NCI-H69 (cell line): ENCODE data around the gene SLC25A13.
A peak's percentile ranks its signal among the peaks of the same experiment; 100 is the strongest.

Experiments used
- DNase-seq: peaks from one replicate; lab custom pipeline; 2025; lab: John Stamatoyannopoulos, UW

SLC25A13 gene

GRCh38 chr7:96097835-96098234 lies 224.1 kb downstream of the SLC25A13 start:
- no peak for DNase-seq

DNA sequence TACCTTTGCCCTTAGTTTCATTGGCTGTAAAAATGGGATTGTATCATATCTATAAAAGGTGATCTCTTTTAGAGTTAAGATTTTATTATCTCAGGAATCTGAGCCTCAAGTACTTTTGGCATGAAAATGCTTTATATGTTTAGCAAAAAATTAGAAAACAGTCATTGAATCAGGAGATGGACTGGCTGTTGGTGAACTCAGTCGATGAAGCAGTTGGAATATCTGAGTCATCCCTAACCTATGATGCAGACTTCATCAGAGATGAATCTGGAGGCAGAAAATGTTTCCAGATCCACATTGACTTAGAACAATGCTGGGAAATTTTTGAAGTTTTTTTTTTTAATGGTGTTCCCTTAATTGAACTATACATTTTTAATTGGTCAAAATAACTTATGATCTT lies 228.5 kb downstream of the SLC25A13 start:
- peak; percentile 55 for DNase-seq

- DNase-seq = peak; percentile 98
Observed at GRCh38 chr7:96090756-96091155, 231.1 kb downstream of the SLC25A13 start.

DNA sequence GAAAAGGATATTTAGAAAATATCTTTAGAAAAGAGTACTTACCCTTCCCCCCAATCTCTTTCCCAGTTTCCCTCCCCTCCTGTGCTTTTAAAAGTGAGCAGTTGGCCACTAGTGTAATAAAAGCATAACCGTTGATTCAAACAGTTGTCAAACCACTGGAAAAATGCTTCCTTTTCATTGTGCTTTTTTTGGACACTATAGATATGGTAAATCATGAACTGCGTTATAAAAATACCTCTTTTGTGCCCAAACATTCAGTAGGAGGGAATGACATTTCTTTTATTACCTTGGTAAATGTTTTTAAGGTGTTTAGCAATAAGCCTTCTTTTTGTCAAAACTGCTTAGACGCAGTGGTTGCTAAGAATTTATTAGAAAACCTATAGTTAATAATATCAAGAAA lies 232.4 kb downstream of the SLC25A13 start:
- peak; percentile 86 for DNase-seq

- peak; percentile 89 for DNase-seq
Observed at GRCh38 chr7:96088579-96088978, 233.3 kb downstream of the SLC25A13 start.

DNA sequence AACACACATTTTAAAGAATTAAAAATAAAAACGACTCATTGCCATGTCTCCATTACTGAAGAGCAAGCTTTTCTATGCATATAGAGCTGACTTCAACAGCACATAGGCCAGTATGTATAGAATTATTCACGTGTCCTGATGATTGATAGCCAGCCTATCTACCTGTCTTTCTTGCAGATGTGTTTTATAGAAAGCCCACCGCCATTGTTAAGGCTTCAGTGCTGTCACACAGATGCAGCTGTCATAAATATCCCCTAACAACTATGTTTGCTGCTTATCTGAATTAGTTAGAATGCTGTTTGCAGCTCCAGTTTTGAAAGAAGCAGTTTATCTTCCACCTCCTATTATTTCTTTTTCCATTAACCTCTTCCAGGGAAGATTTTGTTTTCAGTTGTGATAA lies 235.9 kb downstream of the SLC25A13 start:
- DNase-seq = peak; percentile 95

GRCh38 chr7:96084881-96085553 lies 236.9 kb downstream of the SLC25A13 start:
- peak; percentile 97 for DNase-seq

DNA sequence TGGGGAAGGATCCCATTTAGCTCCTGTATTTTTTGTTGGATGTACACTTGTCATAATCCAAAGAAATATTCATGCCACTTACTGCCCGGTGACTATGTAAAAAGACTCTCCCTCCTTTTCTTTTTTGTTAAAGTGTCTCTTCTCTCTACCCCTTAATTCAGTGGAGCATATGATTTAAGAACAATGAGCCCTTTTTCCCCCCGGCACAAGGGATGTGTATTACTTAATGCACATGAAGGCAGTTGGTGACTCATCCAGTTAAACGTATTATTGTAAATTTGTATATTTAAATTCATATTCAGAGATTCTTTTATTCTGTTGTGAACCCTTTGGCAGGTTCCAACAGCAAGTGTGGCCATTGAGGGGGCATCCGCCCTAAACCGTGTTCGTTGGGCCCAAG lies 241.9 kb downstream of the SLC25A13 start:
- peak; percentile 97 for DNase-seq

GRCh38 chr7:96076350-96076707 lies 245.6 kb downstream of the SLC25A13 start:
- no peak for DNase-seq

GRCh38 chr7:96075510-96076349 lies 246.2 kb downstream of the SLC25A13 start:
- peak; percentile 98 for DNase-seq

DNA sequence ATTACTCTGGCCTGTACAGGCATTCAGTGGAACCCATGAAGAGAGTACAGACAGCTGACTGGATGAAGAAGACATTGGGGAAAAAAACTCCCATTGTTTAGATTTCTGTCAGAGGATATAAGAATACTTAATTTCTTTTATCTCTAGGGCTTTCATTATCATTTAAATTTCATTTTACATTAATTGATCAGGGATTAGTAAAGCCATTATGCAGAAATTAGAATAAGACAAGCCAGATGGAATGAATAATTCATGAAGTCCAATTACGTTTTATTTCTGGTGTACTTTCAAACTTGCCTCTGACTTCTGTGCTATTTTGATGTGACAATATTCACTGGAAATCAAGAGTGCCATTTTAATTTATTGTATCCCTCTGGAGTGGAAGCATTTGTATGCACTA lies 247.0 kb downstream of the SLC25A13 start:
- peak; percentile 66 for DNase-seq
